Fibroblast of skin of abdomen (primary cell): ENCODE results near the gene GGT6. TPM values are rescaled to one million over a fixed set of nuclear protein-coding genes. Genes with fewer than 3 reads are reported as not detected.
"Not testable (repeated sequence)": the region's sequence is repeated elsewhere in the genome, so short reads cannot be mapped to it uniquely, and the experiment has no call there.

Source experiments
- DNase-seq: peaks from one replicate; pipeline ENCODE4 v3.0.0-alpha.2; 2013
- polyA plus RNA-seq, 2 experiments: library from polyadenylated mRNA; unstranded; fragments of 120-200 nt; gene quantifications; one replicate each; pipeline ENCODE4 v1.2.1, GENCODE V29; 2013; ENCODE audit not compliant: insufficient read length in 2 of 2

Gene GGT6, protein sequence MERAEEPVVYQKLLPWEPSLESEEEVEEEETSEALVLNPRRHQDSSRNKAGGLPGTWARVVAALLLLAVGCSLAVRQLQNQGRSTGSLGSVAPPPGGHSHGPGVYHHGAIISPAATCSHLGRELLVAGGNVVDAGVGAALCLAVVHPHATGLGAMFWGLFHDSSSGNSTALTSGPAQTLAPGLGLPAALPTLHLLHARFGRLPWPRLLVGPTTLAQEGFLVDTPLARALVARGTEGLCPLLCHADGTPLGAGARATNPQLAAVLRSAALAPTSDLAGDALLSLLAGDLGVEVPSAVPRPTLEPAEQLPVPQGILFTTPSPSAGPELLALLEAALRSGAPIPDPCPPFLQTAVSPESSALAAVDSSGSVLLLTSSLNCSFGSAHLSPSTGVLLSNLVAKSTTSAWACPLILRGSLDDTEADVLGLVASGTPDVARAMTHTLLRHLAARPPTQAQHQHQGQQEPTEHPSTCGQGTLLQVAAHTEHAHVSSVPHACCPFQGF
- not detected for polyA plus RNA-seq (2013, experiment 1 of 2; ENCODE audit: insufficient read length)
- not detected for polyA plus RNA-seq (2013, experiment 2 of 2; ENCODE audit: insufficient read length)

DNA sequence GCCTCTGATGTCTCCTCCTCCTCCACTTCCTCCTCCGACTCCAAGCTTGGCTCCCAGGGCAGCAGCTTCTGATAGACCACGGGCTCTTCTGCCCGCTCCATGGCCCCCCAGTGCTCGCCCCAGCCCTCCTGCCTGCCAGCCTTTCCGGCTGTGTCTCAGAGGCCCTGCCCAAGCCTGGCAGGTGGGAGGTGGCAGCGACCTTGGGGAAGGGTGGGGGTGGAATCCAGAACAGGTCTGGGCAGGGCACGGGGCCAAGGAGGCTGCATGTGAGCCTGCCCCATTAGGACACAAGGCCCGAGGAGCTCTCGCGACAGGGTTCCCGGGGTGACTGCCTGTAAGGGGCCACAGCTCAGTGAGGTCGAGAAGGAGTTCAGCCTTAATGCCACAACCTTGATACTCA, at the start of gene GGT6:
GGT6 (minus strand) TSS at position 157 of the 400 bp plus-strand sequence; CDS start at position 101, 56 bp downstream.
- DNase-seq, result no peak

DNA sequence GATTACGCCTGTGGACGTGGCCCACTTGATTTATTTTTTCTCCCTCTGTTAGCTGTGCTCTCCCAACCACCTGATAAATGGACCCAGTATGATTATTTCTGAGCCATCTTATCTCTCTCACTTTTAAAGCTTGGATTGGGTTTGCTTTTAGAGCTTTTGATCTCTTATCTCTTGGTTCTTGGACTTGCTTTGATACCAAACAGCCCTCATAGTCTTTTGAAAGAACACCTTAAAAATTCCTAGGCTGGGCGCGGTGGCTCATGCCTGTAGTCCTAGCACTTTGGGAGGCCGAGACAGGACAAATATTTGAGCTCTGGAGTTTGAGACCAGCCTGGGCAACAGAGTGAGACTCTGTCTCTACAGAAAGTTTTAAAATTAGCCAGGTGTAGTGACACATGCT, 49.8 kb upstream of the GGT6 start:
- DNase-seq, result no peak

DNA sequence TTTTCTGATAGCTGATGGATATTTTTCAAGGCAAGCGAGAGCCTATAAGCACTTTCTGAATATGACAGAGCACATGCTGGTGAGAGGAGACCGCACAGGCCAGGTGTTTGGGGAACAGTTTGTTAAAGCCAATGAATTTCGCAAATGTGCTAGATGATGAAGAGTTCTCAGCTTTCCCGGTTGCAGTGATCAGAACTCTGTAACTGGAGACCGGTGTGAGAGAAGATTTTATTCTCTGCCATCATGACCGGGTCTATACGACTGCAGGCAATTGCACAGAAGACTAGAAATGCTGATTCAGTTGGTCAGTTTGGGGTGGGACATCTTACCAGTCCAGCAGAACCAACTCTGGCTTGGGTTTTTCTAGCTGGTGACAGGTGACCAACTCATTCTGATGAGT, 49.4 kb upstream of the GGT6 start:
- no peak for DNase-seq

DNA sequence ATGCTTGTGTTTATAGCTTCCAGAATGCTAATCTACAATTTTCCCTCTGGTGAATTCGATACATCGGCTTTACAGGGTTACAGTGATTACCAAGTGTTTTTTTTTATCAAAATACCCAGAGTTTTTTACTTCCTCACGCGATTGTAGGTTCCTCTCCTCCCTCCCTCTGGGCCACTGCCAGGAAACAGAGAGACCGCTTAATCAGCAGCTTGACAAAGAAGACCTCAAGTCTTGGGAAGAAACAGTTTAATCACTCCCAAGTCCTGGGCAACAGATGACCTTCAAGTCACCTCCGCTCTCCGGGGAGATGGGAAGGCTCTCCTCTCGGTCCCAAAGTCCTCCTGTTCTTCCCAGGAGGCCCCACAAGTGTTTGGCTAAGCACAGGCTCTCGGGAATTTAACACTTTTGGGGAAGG, 47.4 kb upstream of the GGT6 start:
- DNase-seq, result peak; percentile 62

DNA sequence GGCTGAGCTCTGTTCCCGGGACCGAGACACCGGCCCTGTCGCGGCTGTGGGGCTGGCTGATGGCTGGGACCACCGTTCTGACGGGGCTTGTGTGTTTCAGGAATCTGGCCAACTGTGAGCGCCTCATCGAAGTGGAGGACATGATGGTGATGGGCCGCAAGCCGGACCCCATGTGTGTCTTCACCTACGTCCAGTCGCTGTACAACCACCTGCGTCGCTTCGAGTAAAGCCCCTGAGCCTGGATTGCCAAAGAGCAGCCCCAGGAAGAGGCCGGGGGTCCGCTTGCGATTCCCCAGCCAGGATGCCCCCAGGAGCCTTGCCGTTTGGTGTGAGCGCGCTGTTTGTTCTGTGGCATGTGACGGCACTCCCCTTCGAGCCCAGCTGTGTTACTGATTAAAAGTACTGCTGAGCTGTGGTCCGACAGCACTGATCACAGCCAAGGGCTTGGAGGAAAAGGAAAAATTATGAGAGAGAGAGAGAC, 46.9 kb upstream of the GGT6 start:
- DNase-seq, result no peak

DNA sequence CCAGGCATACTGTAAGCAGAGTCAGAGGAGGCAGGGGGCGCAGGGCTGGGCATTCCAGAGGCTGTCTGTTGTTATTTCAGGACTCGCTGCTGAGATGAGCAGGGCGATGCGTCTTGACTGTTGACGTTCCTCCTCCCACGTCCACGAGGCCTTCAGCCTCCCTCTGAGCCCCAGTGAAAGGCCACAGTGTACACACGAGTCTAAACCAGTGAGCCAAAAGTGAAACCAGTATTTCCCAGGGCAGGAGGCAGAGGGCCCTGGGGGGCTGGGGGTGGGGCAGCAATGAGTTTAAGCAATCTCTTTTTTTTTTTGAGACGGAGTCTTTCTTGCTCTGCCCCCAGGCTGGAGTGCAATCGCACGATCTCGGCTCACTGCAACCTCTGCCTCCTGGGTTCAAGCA, 45.4 kb upstream of the GGT6 start:
- DNase-seq, result no peak

DNA sequence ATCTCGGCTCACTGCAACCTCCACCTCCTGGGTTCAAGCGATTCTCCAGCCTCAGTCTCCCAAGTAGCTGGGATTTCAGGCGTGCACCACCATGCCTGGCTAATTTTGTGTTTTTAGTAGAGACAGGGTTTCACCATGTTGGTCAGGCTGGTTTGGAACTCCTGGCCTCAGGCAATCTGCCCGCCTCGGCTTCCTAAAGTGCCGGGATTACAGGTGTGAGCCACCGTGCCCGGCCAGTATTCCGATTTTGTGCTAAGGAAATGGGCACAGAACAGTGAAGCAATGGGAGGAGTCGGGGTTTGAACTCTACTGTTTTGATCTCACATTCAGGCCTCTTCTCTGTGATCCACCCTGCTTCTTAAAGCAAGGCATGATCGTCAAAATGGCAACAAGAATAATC, 44.4 kb upstream of the GGT6 start:
- DNase-seq, result not testable (repeated sequence)

DNA sequence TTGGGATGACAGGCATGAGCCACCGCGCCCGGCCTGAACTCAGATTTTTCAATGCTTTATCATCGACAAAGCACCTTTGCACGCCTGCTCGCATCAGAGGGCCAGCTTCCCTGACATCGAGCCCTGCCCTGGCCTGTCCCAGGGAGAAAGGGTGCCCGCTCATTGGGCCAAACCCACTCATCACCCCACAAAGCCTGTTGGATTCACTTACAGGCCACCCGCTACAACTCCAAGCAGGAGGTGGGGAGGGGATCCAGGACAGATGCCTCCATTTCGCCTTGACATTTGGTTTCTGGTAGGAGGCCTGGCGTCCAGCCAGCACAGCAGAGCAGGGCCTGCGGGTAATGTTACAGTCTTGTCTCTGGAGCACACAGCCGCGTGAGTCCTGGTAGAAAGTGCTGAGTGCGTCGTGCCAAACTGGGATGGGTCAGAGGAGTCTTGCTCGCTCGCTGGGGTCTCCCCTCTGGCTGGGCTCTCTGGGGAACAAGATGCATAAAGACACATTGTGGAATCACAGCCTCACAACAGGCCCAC, 43.8 kb upstream of the GGT6 start:
- DNase-seq, result peak; percentile 74

DNA sequence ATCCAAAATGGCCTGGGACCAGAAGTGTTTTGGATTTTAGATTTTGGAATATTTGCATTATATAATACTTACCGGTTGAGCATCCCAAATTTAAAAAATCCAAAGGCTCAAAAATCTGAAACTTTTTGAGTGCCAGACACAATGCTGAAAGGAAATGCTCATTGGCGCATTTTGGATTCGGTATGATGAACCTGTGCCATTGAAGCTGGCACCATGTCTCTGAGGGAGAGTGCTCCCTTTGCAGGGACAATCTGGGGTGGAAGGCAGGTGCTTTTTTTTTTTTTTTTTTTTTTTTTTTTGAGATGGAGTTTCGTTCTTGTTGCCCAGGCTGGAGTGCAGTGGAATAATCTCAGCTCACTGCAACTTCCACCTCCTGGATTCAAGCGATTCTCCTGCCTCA, 41.7 kb upstream of the GGT6 start:
- DNase-seq, result no peak

DNA sequence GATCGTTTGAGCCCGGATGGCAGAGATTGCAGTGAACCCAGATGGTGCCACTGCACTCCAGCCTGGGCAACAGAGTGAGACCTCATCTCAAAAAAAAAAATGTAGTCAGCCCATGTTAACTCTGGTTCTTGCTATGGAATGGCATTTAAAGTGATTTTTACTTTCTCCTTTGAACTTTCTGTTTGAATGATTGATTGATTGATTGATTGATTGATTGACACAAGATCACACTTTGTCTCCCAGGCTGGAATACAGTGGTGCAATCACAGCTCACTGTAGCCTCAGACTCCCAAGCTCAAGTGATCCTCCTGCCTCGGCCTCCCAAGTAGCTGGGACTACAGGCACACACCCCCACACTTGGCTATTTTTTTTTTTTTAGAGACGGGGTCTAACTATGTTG, 40.9 kb upstream of the GGT6 start:
- DNase-seq, result no peak

DNA sequence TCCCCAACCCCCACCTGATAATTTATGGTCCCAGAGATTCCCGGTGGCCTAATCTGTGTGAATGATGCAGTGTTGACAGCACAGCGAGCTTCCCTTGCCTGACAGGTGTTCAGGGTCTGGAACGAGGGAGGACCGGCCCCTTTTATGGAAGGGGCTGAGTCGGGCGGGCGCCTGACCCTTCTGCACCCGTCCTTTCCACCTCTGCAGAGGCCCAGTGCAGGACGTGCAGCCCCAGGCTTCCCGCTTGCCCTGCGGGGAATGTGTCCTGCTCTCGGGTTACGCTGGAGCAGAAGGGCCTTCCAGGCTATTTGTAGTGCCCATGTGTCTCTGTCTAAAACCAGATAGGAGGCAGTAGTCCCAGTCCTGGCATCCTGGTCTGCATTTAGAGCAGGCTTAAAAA, 40.2 kb upstream of the GGT6 start:
- no peak for DNase-seq

DNA sequence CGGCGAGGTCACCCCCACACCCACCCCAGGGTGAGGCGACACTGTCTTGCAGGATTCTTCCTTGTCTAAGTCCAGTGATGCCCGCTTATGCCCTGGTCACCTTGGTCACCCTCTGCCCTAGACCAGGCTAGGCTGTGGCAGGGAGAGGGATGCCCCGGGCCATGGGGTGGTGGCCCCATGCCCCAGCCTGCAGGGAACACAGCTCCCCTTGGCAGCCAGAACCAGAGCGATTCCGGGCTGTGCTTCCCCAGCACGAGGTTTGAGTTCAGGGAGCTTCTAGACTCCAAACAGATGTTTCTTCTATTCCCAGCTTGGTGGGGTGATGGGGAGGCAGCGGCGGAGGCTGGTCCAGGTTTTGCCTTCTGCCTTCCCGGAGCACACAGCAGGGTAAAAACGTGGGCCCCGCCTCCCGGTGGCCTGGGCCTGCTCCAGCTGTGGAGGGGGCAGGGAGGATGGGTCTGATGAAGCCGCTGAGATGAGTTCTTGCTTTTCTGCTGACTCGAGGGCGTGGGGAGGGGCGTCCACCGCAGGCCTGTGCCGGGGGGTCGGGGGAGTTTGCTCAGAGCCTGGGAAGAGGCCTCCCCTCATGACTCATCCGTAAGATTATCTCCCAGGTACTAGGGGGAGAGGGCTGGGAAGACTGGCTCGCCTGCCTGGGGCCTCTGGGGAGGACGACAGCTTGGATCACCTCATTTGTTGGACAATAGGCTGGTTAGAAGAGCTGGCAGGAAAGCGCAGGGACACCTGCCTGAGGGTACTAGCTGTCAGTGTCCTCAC, 39.3 kb upstream of the GGT6 start:
- DNase-seq, result peak; percentile 73

DNA sequence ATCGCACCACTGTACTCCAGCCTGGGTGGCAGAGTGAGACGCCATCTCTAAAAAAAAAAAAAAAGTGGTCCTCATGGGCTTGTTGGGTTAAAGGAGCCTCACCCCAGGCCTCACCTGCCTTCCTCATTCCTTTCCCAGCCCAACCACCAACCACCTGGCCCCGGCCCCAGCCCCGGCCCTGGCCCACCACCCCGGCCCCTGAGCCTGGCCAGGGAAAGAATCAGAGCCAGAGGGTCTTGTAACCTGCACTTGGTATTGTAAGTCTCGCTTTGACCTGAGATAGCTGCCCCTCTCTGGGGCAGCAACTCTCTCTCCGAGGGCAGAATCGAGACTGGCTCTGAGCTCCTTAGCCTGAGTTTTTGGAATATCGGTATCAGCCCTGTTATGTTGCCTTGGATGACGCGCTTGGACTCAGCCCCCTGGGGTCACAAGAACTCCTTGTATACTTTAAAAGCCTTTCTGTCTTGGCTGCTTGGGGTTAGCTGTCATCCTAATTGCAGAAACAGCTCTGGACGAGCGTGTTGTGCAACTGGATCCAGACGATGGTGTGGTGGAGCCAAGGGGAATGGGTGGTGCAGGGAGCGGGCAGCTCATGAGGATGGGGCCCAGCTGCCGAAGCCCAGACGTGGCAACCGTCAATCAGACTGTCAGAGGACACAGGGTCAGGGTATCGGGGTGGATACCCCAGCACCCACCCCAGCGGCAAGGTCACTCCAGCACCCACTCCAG, 38.6 kb upstream of the GGT6 start:
- peak; percentile 53 for DNase-seq

DNA sequence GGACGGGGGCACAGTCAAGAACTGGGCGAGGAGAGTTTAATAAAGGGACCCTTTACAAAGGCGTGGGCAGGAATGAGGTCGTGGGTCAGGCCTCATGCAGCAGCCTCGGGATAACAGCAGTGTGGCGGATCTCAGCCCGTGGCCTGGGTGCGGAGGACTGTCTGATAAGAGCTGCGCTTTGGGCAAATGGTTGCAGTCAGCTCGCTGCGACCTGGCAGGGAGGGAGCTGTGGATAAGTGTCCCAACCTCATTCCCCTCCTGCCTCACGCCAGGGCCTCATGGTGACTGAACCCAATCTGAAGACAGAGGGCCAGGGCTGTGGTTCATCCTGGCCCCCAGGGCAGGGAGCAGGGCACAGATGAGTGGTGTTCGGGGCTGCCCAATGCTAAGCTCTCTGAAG, 37.6 kb upstream of the GGT6 start:
- no peak for DNase-seq

DNA sequence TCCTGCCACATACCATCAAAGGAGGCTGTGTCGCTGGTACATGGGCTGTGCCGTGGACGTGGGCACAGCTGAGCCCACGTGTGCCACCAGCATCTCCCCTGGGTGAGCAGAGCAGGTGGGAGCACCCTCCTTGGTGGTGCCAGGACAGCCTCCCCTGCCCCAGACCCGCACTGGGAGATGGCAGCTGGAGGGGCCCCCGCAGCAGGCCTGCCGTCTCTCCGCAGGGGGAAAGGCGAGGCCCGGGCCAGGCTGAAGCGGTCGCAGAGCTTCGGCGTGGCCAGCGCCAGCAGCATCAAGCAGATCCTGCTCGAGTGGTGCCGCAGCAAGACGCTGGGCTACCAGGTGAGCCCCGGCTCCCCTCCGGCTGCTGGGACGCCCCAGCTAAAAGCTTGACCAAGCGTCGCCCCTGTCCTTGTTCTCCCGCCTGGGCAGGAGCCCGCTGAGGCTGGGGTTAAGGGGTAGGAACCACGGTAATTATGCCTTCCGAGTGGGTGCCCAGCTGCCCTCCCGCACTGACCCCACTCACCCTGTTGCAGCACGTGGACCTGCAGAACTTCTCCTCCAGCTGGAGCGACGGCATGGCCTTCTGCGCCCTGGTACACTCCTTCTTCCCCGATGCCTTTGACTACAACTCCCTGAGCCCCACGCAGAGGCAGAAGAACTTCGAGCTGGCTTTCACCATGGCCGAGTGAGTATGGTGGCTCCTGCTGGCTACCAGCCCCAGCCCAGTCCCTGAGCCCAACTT, 36.4 kb upstream of the GGT6 start:
- no peak for DNase-seq

DNA sequence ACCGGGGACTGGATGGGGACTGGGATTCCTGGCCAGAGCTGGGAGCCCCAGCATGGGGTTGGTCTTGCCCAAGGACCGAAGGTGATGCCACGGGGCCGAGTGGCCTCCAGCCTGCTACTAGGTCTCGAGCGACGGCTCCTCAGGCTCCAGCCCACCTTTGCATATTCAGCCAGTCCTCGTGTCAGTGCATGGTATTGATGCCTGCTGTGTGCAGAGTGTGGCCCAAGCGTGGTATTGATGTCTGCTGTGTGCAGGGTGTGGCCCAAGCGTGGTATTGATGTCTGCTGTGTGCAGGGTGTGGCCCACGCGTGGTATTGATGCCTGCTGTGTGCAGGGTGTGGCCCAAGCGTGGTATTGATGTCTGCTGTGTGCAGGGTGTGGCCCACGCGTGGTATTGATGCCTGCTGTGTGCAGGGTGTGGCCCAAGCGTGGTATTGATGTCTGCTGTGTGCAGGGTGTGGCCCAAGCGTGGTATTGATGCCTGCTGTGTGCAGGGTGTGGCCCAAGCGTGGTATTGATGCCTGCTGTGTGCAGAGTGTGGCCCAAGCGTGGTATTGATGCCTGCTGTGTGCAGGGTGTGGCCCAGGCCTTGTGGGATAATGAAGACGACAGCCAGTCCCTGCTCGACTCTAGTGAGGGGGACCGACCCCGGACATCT, 35.4 kb upstream of the GGT6 start:
- DNase-seq, result not testable (repeated sequence)

DNA sequence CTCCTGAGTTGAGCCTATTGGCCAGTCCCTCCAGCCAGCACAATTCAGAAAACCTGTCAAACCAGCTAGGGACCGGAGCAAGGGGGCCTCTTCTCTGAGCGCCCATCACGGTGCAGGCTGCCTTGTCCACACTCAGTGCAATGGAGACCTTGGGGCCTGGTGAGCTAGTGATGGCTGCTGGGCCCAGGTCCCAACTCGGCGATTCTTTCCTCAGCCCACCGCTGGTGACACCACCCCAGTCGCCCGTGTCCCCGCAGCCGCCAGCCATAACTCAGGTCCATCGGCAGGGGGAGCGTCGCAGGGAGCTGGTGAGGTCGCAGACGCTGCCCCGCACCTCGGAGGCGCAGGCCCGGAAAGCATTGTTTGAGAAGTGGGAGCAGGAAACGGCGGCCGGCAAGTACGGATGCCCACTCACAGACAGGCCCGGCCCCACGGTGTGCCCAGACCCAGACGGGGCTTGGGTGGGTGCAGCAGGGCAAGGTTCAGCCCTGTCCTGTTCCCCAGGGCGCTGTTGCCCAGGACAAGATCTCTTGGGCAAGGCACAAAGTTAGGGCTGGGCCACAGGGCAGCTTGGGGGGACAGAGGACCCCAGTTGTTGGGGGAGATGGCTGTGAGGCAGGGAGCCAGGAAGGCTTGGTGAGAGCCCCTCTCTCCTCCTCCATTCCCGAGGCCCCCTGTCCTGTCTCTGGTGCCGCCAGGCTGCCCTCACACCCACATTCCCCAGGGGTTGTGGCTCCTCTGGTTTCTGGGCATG, 34.7 kb upstream of the GGT6 start:
- no peak for DNase-seq

DNA sequence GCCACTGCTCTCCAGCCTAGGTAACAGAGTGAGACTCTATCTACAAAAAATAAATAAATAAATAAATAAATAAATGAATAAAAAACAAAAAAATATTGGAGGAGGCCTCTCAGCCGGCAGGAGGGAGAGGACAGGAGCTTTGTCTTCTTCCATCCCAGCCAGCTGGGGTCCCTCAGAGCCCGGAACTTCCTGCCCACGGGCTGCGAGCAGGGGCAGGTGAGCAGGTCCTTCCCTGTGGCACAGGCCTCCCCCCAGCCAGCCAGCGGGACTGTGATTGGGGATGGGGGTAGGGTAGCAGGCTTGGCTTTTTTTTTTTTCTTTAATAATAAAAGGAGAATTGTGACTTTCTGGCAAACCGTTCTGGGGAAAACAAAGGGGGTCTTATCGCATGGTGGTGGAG, 34.0 kb upstream of the GGT6 start:
- no peak for DNase-seq

DNA sequence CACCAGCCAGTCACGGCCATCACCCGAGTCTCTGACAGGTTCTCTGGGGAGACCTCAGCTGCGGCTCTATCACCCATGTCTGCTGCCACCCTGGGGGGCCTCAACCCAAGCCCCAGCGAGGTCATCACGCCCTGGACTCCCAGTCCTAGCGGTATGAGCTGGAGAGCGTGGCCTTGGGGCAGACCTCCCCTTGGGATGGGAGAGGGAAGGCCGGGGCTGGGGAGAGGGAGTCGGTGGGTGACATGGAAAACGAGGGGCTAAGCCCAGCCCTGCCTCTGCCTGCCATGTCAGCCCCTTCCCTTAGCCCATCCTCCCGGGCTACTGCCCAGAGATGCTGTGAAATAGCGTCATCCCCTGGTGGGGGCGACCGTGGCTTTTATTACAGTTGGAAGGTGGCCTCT, 32.6 kb upstream of the GGT6 start:
- DNase-seq, result no peak

DNA sequence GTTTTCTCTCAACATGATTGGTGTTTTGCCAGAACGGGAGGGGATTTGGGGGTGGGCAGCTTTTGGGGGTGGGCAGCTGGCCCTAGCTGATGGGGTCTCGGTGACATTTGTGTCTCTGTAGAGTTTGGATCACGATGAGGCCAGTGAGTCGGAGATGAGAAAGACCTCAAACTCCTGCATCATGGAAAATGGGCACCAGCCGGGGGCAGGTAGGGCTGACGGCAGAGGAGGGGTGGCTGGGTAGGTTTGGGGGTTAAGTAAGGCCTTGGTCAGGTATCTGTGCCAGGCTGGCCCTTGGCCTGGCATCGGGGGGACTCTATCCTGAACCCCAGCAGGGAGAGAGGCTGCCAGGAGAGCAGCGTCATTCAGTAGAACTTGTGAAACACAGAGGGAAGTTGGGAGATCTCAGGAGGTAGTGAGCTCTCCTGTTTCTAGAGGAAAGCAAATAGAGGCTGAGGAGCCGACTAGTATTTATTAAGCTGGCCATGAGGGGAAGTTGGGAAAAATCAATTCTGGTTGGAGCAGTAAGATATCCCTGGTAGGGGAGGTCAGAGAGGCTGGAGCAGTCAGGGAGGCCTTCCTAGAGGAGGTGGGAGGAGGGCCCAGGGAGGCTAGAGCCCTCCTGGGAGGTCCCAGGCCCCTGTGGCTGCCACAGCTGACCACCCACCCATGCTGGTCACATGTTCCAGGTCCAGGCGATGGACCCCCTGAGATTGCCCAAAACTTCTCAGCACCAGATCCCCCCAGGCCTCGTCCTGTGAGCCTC, 32.0 kb upstream of the GGT6 start:
- no peak for DNase-seq
